ENCODE results near the gene ACTL8.
"Not testable (repeated sequence)": the region's sequence is repeated elsewhere in the genome, so short reads cannot be mapped to it uniquely, and the experiment has no call there.

Gene ACTL8

DNA sequence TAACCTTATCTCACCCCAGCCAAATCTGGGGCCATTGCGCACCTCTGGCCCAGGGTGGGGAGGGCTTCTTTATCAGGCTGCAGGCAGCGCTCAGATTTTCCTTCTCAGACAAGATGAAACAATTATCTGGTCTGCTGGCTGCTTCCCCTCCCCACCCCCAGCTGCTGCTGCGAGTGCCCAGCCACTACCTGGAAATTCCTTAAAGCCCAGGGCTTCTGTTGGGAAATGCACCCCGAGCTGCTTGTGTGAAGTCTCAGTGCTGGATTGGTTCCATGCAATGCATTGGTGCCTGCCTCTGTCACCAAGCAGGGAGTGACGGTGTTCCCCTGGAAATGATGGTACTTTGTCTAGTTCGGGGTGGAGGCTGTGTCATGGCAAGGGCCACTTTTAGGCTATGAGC lies 18.5 kb upstream of the ACTL8 start:
- DNase-seq: no peak

DNA sequence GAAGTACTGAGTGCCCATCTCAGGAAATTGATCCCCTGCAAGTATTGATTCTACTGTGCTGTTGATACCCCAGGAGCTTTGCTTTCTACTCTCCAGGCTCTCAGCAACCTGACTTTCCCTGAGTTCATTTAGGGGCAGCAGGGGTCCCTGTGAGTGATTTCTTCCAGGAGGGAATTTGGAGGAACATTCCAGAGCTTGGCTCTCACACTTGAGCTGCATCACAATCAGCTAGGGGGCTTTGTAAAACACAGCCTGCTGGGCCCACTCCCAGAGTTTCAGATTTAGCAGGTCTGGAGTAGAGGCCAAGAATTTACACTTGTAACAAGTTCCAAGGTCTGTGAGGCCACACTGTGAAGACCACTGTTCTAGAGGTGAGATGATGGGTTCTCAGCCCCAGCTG lies 16.1 kb upstream of the ACTL8 start:
- no peak for DNase-seq

DNA sequence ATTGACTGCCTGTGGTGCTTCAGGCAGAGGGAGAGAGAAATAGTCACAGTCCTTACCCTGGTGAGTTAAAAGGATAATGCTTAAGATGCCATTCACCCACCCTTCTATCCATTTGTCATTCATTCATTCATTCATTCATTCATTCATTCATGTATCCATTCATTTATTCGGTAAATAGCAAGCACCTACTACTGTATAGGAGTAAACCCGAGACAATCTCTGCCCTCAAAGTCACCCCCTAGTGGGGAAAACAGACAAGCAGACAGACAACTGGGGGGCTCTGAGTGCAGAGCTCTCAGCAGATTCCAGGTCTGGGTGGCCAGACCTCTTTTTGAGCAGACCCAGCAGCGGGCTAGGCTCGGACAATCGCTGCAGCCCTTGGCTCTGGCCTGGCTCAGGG lies 14.1 kb upstream of the ACTL8 start:
- DNase-seq: no peak

DNA sequence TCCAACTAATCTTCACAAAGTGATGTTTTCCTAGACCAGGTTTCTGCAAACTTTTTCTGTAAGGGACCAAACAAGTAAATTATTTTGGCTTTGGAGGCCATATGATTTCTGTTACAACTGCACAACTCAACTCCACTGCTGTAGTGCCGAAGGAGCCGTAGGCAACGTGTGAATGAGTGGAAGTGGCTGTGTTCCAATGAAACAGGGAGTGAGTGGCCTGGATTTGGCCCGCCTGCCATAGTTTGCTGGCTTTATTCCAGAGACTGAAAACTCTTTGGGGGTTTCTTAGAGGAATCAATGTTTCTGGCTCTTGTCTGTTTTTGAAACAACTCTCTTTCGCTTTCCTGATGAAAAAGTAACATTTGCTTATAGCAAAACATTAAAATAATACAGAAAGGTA lies 12.6 kb upstream of the ACTL8 start:
- DNase-seq: no peak

DNA sequence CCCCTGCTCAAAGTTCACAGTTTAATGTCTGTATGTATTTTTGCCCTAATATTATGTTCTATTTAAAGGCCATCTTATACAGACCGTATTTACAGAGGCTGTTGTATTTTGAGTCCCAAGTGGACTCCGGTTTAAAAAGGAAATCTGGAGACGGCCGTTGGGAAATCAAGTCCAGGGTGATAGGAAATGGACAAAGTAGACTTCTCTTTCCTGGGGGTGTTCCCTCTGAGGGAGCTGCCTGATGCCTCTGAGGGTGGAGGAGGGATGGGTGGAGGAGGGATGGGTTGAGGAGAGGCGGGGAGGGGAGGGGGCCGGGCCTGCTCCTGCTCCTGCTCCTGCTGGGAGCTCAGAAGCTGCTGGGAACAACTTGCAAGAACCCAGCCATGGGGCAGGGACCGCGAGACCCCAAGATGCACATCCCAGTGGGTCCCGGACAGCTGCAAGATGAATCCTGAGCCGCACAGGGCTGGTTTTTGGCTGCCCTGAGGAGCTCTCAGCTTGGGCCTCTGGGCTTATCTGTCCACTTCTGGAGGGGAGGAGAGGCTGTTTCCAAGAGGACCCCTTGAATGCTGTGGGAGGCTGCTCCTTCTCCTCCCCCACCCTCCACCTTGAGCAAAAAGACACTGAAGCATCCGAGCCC lies 12.0 kb upstream of the ACTL8 start:
- no peak for DNase-seq

DNA sequence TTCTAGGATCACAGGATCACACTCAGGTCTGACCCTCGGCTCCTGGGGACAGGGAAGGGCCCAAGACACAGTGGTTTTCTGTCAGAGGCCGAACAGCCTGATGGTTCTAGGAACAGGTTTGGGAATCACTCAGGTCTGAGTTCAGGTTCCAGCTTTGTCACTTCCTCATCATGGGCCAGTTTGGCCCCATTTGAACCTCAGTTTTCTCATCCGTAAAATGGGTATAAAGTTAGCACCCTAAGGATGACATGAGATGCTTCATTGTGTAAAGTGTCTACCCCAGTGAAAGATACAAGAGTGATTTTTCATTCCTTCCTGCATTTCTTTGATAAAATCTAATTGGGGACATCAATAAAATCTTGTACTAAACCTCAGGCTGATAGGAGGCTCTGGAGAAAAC lies 11.2 kb upstream of the ACTL8 start:
- no peak for DNase-seq

DNA sequence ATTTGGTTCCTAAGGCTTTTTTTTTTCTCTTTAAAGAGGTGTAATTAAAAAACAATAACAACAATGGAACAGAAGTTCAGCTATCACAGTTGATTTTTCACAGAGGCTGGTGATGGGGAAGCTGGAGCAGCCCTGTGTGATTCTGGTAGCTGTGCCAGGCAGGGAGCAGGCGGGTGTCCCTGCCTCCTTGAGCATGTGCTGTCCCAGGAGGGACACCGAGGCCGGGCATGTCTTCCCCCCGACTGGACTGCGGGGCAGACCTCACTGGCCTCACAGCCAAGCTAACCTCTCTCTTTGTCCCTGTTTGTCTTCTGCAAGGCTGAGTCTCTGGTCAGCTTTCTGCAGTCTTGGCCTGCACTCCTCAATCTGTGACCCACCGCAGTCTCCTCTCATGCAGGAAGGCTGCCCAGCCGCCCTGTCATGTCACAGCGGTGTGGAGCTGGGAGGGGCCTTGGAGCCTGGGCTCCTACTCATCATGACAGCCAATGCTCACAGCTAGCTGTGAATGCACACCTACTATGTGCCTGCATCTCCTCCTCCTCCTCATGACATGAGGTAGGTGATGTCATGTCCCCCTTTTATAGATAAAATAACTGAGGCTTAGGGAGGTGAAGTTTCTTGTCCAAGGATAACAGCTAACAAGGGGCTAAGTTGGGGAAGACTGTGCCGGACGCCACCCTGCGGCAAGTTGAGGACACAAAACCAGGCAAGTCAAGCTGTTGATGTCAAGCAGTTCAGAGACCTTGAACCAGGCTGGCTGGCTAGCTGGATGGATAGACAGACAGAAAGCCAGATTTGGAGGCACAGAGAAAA lies 10.3 kb upstream of the ACTL8 start:
- DNase-seq: no peak

DNA sequence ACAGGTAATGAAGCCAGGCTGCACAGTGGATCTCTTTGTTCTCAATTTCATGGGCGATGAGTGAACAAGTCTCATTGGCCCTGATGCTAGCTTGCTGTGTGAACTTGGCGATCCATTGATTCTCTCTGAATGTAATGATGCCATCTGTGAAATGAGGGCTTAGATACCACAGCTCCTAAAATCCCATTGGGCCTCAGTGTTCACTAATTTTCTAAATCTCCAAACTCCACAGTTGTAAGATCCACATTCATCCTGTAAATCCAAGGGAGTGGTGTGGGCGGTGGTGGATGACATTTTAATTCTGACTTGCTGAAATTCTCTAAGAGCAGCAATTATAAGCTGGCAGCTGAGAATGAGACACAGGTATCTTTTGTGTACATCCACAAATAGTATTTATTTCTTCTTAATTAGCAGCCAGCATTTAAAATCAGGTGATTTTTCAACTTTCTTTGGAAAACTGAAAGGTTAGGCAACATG lies 9.6 kb upstream of the ACTL8 start:
- DNase-seq: no peak

DNA sequence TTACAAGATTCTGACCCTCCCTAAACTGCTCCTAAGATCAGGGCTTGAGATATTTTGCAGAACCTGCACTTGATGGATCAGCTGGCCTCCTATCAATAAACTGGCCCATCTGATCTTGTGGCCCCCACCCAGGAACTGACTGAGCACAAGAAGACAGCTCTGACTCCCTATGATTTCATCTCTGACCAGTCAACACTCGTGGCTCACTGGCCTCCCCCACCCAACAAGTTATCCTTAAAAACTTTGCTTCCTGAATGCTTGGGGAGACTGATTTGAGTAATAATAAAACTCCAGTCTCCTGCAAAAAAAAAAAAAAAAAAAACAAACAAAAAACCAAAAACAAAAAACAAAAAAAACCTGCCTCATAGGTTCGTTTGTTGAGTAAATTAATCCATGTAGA lies 8.9 kb upstream of the ACTL8 start:
- not testable (repeated sequence) for DNase-seq

DNA sequence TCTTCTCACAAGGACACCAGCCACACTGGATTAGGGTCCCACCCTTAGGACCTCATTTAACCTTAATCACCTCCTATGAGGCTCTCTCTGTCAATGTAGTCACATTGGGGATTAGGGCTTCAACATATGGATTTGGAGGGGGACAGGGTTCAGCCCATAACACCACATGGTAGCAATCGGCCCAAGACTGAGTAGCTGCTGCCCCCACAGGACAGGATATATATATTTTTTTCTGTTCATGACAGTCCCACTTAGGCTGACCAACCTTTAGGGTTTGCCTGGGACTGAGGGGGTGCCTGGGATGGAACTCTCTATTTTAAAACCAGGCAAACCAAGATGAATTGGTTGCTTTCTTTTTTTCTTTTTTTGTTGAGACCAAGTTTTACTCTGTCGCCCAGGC lies 8.2 kb upstream of the ACTL8 start:
- no peak for DNase-seq

DNA sequence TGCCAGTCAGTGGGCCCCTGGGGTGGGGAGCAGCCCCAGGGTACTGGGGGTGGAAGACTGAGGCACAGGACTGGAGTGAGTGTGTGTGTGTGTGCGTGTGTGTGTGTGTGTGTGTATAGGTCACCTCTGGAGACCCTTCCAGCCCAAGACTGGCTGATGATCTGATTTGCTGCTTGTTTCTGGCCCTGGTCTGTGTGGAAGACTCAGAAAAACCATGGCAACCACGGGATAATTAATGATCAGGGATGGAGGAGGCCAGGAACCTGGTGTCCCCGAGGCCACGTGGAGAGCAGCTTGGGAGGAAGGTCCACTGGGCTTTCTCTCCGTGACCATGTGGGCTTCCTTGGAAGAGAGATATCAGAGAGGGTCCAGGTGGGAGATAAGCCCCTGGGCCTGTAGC lies 4.8 kb upstream of the ACTL8 start:
- no peak for DNase-seq

DNA sequence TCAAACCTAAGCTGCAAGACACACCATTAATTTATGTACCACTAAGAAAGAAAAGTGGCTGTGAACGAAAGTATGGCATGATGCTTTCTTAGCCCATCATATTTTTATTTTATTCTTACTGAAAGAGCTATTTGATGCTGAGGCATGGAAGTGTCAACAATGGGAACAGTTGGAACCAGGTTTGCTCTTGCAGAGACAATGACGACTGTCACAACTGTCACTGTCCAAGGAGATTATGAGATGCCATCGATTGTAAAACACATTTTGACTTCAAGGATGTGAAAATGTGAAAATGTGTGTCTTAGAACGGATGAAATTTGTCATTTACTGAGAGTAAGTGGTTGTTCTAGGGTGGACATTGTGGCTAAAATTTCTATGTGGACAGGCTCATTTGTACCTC lies 2.8 kb upstream of the ACTL8 start:
- no peak for DNase-seq

DNA sequence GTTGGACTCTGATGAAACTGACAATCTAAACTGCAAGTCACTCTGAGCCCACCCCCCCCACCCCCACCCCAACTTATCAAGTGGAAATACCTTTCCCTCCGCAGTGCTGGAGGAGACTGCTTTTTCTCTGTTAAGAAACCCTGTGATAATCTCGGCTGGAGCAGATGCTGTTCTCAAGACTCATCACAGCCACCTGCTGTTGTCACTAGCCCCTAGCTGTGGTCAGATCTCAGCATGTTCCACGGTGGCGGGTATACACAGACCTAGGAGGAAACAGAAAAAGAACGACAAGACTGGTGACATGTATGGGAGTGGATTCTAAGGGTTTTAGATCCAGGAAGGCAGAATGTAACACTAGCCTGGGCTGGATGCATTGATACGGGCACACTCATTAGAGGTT lies 2.3 kb downstream of the ACTL8 start:
- no peak for DNase-seq

DNA sequence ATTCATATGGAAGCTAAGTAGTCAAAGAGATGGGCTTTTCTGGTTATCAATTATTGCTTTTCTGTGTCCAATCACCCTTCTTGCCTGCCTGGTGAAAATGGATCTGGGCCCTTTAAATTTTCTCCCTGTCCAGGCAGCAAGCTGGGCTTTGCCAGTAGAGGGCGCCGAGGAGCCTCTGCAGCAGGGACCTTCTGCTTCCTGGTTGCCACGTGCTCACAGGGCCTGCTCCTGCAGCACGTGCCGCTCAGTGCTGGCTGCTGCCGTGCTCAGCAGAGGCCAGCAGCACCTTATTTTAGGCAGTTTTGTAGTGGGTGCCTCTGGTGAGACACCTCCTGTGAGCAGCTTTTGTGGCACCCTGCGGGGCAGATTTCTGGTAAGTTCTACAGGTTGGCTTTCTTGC lies 4.0 kb downstream of the ACTL8 start:
- DNase-seq: no peak

DNA sequence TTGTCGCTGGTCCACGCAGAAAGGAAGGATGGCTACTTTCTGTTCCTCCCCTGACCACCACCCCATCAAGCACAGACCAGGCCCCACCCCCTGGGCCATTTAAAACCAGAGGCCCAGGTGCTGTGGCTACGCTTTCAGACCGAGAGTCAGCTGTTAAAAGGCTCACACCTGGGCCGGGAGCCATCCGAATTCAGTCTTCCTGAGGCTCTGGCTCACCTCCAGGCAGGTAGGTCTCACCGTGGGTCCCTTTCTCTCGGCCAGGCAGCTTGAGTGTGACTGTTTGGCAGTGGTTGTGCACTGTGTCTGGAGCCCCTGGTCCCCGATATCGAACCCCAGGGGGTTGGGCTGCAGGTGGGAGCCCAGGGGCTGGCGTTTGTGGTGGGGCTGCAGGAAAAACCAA lies 7.2 kb downstream of the ACTL8 start:
- no peak for DNase-seq

DNA sequence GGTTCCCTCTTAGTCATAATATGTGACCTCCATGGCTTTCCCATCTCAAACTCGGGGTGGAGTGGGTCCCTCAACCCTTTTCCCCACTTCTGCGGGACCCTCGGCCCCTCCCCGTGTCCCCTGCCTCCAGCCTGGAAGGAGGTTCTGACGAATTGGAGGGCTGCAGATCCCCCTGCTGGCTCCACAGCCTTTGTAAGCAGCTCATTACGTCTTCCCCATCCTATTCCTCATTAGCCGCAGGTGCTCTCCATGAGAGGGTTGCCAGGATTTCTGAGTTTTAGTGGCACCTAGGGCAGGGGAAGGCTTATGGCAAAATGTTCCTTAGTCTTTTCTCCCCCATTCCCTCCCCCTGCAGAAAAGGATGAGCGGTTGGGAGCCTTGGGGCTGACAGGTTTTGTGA lies 8.3 kb downstream of the ACTL8 start:
- DNase-seq: no peak

DNA sequence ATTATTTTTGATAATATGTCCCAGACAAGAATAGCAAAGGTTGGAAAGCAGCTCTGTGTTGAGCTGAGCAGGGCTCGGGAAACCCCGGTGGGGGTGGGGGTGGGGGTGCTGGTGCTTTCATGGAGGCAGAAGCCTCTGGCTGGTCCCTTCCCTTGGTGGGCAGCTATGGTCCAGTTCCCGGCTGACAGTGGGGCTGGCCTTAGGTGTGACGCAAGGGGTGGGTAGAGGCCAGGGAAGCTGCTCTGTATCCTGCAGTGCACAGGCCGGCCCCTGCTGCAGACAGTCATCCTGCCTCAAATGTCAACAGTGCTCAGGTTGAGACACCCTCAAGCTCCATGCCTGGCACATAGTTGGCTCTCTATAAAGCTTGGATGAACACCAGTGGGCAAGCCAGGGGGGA lies 8.9 kb downstream of the ACTL8 start:
- no peak for DNase-seq

DNA sequence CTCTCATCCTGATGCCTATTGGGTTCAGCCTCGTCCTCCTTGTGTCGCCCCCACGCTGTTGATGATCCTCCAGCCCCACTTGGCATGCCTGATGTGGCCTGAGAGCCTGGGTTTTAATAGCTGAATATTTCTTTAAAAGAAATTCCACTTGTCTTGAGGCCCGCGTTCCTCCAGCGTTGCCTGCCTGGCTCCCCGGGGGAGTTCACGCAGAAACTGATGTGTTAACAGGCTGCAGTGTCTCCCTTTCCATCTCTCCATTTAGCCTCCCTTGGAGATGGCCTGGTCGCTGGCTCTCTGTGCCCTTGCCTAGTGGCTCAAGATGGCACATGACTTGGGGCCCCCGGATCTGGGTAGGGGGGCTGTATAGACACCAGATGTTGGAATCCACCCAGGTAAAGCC lies 9.5 kb downstream of the ACTL8 start:
- no peak for DNase-seq

DNA sequence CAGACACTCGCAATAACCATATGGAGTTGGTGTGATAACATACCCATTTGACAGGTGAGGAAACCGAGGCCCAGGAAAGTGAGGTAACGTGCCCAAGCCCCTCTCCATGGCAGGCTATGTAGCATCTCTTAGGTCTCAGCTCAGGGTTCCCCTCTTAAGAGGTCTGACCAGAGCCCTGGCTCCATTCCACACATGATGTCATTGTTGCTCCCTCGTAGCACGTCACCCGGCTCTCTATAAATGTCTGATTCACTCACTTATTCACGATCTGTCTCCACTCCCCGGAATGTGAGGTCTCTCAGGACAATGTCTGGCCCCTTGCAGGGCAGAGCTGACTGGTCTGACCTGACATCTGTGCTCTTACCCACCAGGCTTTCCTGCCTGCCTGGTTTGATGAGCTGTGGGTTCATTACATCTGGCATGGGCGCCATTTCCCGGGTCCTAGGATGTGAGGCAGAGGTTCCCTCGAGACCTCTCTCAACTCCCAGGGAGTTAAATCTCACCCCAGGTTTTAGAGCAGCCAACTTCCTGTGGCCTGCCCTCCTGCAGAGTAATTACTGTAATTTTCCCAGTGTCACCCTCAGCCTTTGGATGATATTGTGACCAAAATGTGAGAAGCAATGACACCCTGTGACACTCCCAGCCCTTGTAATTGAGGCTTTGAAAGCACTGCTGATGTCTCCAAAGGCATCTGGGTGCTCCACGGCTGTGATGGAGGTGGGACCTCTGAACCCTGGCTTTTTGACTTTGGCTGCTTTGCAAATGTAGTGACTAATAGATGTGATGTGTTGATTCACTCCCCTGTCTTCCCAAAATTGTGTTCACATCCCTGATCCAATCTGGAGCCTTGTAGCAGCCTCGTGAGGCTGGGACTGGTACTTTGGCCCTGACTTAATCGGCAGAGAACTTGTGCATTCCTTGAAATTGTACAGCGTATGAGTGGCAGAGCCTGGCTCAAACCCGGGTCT lies 10.6 kb downstream of the ACTL8 start:
- DNase-seq: no peak

DNA sequence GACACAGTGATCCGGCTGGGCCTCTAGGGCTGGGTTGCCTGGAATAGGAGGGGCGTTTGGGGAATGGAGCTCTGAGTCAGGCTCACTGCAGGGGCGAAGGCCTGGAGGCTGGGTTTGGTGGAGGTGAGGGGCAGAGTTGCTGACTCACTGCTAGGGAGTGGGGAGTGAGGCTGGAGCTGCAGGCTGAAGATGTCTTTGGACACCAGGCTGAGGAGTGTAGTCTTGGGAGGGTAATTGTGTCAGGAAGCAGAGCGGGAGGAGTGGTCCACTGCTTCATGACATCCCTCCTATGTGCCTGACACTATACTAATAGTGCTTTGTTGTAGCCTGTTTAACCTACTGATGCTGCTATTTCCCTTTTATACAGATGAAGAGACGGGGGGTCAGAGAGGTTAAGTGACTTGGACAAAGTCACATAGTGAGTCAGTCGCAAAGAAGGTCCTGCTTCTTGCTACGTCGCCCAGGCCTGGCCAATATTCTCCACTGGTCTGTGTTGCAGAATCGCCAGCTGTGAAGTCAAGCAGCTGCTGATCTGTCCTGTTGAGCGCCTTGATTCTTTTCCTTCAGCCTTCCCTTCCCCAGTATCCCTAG lies 13.6 kb downstream of the ACTL8 start:
- no peak for DNase-seq

DNA sequence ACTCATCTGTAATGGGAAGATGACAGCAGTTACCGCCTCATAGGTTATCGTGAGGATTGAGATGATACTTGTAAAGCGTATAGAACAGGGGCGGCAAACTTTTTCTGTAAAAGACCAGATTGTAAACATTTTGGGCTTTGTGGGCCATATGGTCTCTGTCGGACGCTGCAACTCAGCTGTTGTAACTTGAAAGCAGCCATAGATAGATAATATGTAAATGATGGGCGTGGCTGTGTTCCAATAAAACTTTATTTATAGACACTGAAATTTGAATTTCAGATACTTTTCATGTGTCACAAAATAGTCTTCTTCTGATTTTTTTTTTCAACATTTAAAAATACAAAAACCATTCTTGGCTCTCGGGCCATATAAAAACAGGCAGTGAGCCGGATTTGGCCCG lies 15.8 kb downstream of the ACTL8 start:
- DNase-seq: no peak

DNA sequence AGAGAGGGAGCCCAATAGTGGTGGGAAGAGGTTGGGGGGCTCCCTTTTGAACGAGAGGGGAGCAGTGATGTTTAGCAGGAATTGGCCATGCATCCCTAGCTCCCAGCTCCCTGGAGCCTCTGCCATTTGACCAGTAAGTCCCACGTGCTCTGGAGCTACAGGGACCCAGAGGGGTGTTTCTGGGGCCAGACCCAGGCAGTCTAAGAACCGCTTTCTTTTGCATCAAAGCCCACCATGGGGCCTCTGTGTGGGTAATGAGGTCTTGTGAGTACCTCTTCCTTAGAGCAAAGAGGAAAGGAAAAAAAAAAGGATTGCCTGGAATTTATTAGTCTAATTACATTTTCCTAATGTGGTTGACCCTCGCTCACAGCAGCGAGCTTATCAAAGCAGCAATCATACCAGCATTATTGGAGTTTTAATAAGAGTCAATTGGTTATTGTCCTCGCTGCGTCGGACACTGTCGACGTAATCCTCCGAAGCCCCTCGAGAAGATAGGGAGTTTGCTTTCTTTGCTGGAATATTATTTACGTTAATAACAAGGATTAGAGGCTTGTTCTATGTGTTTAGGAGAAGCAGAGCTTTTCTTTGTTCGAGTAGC lies 17.6 kb downstream of the ACTL8 start:
- no peak for DNase-seq
